NCI-H446 treated with DMSO at 0.1 percent for 48 hours (cell line): ENCODE results near the gene RNASE9.
"Not testable (repeated sequence)": the region's sequence is repeated elsewhere in the genome, so short reads cannot be mapped to it uniquely, and the experiment has no call there.

ENCODE experiments used
- DNase-seq: peaks from one replicate; lab custom pipeline; 2025; lab: John Stamatoyannopoulos, UW

Gene RNASE9

GRCh38 chr14:20516921-20517320, 43.9 kb downstream of the RNASE9 start:
- DNase-seq, result no peak

- no peak for DNase-seq
These were observed 45.0 kb downstream of the RNASE9 start for GRCh38 chr14:20515846-20516245.

- DNase-seq, result no peak
These were observed 48.5 kb downstream of the RNASE9 start for GRCh38 chr14:20512177-20512905.

GRCh38 chr14:20508367-20508766, 52.5 kb downstream of the RNASE9 start:
- no peak for DNase-seq

GRCh38 chr14:20507537-20507936, 53.3 kb downstream of the RNASE9 start:
- not testable (repeated sequence) for DNase-seq

GRCh38 chr14:20506752-20507151, 54.1 kb downstream of the RNASE9 start:
- not testable (repeated sequence) for DNase-seq

- DNase-seq, result not testable (repeated sequence)
These were observed 54.6 kb downstream of the RNASE9 start for GRCh38 chr14:20506276-20506675.
